NT2/D1 (cell line): ENCODE results near the gene COL21A1.

Experiments
- DNase-seq: peaks from one replicate; pipeline ENCODE4 v3.0.0-alpha.2; 2011; ENCODE audit warnings: low read depth, low spot score
- H3K27me3 ChIP-seq: 2 replicates; pipeline ENCODE4 v1.6.0; 2011; ENCODE audit warnings: mild to moderate bottlenecking; ENCODE audit not compliant: insufficient read length, insufficient read depth
- H3K36me3 ChIP-seq: 2 replicates; pipeline ENCODE4 v1.6.1; 2011; ENCODE audit warnings: mild to moderate bottlenecking, low read length, mixed read lengths; ENCODE audit not compliant: insufficient read depth, insufficient read length
- H3K4me1 ChIP-seq: 2 replicates; pipeline ENCODE4 v1.5.1; 2011; ENCODE audit not compliant: insufficient read depth, insufficient read length
- H3K4me3 ChIP-seq: 2 replicates; pipeline ENCODE4 v1.5.1; 2011; ENCODE audit warnings: low read depth; ENCODE audit not compliant: insufficient read length
- H3K9ac ChIP-seq: 2 replicates; pipeline ENCODE4 v1.6.0; 2011; ENCODE audit warnings: low read depth; ENCODE audit not compliant: insufficient read length
- H3K9me3 ChIP-seq: 2 replicates; pipeline ENCODE4 v1.5.1; 2011; ENCODE audit warnings: mild to moderate bottlenecking, low read length; ENCODE audit not compliant: insufficient read depth
- SUZ12 ChIP-seq: IDR thresholded peaks from 2 replicates; pipeline ENCODE4 v1.6.1; 2011; ENCODE audit not compliant: insufficient read length, insufficient read depth; ENCODE audit errors: extremely low read depth
- YY1 ChIP-seq: IDR thresholded peaks from 2 replicates; pipeline ENCODE4 v1.6.1; 2011; ENCODE audit not compliant: insufficient read length, insufficient read depth
- ZNF274 ChIP-seq: IDR thresholded peaks from 2 replicates; pipeline ENCODE4 v1.6.1; 2011; ENCODE audit warnings: mild to moderate bottlenecking, low read depth, low read length

COL21A1 gene

GRCh38 chr6:56155634-56156141, 91.7 kb downstream of the COL21A1 start:
- Histone ChIP-seq H3K36me3 (no peaks in the 10 kb centered on the region), H3K4me1 (no peaks in the 10 kb centered on the region), H3K9ac (no peak overlapping the region), H3K9me3 (peaks cover 10% of the 10 kb centered on the region; the same call in 1 of the 2 replicates), H3K27me3 (no peaks in the 10 kb centered on the region), H3K4me3 (no peak overlapping the region)
- TF ChIP-seq ZNF274 (no peak), SUZ12 (no peak), YY1 (no peak)
- DNase-seq: no peak

- no peak overlapping the region for H3K9ac ChIP-seq
- no peak overlapping the region for H3K4me3 ChIP-seq
- peaks cover 10% of the 10 kb centered on the region; the same call in 1 of the 2 replicates for H3K9me3 ChIP-seq
- H3K36me3 ChIP-seq: no peaks in the 10 kb centered on the region
- H3K27me3 ChIP-seq: no peaks in the 10 kb centered on the region
- DNase-seq: no peak
- no peak for TF ChIP-seq YY1
- no peak for TF ChIP-seq ZNF274
- TF ChIP-seq SUZ12: no peak
- H3K4me1 ChIP-seq: no peaks in the 10 kb centered on the region
Observed at GRCh38 chr6:56154076-56154475, 93.3 kb downstream of the COL21A1 start.

GRCh38 chr6:56152611-56153010, 94.8 kb downstream of the COL21A1 start:
- DNase-seq: no peak
- Histone ChIP-seq H3K9me3 (peaks cover 10% of the 10 kb centered on the region; the same call in 1 of the 2 replicates), H3K36me3 (no peaks in the 10 kb centered on the region), H3K9ac (no peak overlapping the region), H3K4me3 (no peak overlapping the region), H3K4me1 (no peaks in the 10 kb centered on the region), H3K27me3 (no peaks in the 10 kb centered on the region)
- TF ChIP-seq YY1: no peak
- TF ChIP-seq SUZ12: no peak
- no peak for TF ChIP-seq ZNF274

- Histone ChIP-seq H3K36me3 (no peaks in the 10 kb centered on the region), H3K27me3 (no peaks in the 10 kb centered on the region), H3K9ac (no peak overlapping the region), H3K9me3 (peaks cover 10% of the 10 kb centered on the region; the same call in 1 of the 2 replicates), H3K4me1 (no peaks in the 10 kb centered on the region), H3K4me3 (no peak overlapping the region)
- no peak for DNase-seq
- no peak for TF ChIP-seq YY1
- TF ChIP-seq ZNF274: no peak
- no peak for TF ChIP-seq SUZ12
Observed at GRCh38 chr6:56151609-56152224, 95.7 kb downstream of the COL21A1 start.

GRCh38 chr6:56148488-56149186, 98.7 kb downstream of the COL21A1 start:
- Histone ChIP-seq H3K4me1 (no peaks in the 10 kb centered on the region), H3K4me3 (no peak overlapping the region), H3K36me3 (no peaks in the 10 kb centered on the region), H3K9me3 (peaks cover 1% of the 10 kb centered on the region; the same call in 1 of the 2 replicates), H3K27me3 (no peaks in the 10 kb centered on the region), H3K9ac (no peak overlapping the region)
- no peak for DNase-seq
- no peak for TF ChIP-seq ZNF274
- TF ChIP-seq SUZ12: no peak
- no peak for TF ChIP-seq YY1

GRCh38 chr6:56147766-56148165, 99.6 kb downstream of the COL21A1 start:
- H3K9me3 ChIP-seq: no peaks in the 10 kb centered on the region; the same call in 1 of the 2 replicates
- DNase-seq: no peak
- TF ChIP-seq SUZ12 (no peak), YY1 (no peak), ZNF274 (no peak)
- H3K4me1 ChIP-seq: no peaks in the 10 kb centered on the region
- H3K27me3 ChIP-seq: no peaks in the 10 kb centered on the region
- H3K4me3 ChIP-seq: no peak overlapping the region
- no peaks in the 10 kb centered on the region for H3K36me3 ChIP-seq
- H3K9ac ChIP-seq: no peak overlapping the region

- H3K9ac ChIP-seq: no peak overlapping the region
- no peaks in the 10 kb centered on the region for H3K36me3 ChIP-seq
- no peaks in the 10 kb centered on the region for H3K27me3 ChIP-seq
- DNase-seq: no peak
- no peak overlapping the region for H3K4me3 ChIP-seq
- H3K9me3 ChIP-seq: no peaks in the 10 kb centered on the region
- TF ChIP-seq ZNF274 (no peak), SUZ12 (no peak), YY1 (no peak)
- no peaks in the 10 kb centered on the region for H3K4me1 ChIP-seq
Observed at GRCh38 chr6:56146086-56146485, 101.3 kb downstream of the COL21A1 start.
